ENCODE measurements around the gene NUAK1.

- no peak for TF ChIP-seq CTCF (IDR thresholded peaks at IDR 0.05 in 2 of 3, conservative IDR thresholded peaks at IDR 0.05 in 1 of 3; ENCODE audit: borderline replicate concordance in 1 of 3, insufficient read depth in 1 of 3, low read depth in 2 of 3, low read length in 2 of 3)
- no peak for TF ChIP-seq EZH2 (IDR thresholded peaks at IDR 0.05)
- no peak for TF ChIP-seq EZH2phosphoT487 (IDR thresholded peaks at IDR 0.05; ENCODE audit: borderline replicate concordance)
- no peak for TF ChIP-seq RAD21 (IDR thresholded peaks at IDR 0.05; ENCODE audit: low read depth)
- TF ChIP-seq CBX3 (IDR thresholded peaks at IDR 0.05; ENCODE audit: low read depth) = no peak
- no peak for TF ChIP-seq POLR2AphosphoS5 (IDR thresholded peaks at IDR 0.05; ENCODE audit: low read depth, low read length)
- TF ChIP-seq, protein P1, sequence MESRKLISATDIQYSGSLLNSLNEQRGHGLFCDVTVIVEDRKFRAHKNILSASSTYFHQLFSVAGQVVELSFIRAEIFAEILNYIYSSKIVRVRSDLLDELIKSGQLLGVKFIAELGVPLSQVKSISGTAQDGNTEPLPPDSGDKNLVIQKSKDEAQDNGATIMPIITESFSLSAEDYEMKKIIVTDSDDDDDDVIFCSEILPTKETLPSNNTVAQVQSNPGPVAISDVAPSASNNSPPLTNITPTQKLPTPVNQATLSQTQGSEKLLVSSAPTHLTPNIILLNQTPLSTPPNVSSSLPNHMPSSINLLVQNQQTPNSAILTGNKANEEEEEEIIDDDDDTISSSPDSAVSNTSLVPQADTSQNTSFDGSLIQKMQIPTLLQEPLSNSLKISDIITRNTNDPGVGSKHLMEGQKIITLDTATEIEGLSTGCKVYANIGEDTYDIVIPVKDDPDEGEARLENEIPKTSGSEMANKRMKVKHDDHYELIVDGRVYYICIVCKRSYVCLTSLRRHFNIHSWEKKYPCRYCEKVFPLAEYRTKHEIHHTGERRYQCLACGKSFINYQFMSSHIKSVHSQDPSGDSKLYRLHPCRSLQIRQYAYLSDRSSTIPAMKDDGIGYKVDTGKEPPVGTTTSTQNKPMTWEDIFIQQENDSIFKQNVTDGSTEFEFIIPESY (IDR thresholded peaks at IDR 0.05; ENCODE audit: extremely low read depth, insufficient replicate concordance, low read length) = no peak
- TF ChIP-seq POLR2A (IDR thresholded peaks at IDR 0.05; ENCODE audit: borderline replicate concordance, extremely low read depth, insufficient read depth, insufficient read length) = no peak
- TF ChIP-seq, protein P2, sequence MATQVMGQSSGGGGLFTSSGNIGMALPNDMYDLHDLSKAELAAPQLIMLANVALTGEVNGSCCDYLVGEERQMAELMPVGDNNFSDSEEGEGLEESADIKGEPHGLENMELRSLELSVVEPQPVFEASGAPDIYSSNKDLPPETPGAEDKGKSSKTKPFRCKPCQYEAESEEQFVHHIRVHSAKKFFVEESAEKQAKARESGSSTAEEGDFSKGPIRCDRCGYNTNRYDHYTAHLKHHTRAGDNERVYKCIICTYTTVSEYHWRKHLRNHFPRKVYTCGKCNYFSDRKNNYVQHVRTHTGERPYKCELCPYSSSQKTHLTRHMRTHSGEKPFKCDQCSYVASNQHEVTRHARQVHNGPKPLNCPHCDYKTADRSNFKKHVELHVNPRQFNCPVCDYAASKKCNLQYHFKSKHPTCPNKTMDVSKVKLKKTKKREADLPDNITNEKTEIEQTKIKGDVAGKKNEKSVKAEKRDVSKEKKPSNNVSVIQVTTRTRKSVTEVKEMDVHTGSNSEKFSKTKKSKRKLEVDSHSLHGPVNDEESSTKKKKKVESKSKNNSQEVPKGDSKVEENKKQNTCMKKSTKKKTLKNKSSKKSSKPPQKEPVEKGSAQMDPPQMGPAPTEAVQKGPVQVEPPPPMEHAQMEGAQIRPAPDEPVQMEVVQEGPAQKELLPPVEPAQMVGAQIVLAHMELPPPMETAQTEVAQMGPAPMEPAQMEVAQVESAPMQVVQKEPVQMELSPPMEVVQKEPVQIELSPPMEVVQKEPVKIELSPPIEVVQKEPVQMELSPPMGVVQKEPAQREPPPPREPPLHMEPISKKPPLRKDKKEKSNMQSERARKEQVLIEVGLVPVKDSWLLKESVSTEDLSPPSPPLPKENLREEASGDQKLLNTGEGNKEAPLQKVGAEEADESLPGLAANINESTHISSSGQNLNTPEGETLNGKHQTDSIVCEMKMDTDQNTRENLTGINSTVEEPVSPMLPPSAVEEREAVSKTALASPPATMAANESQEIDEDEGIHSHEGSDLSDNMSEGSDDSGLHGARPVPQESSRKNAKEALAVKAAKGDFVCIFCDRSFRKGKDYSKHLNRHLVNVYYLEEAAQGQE (IDR thresholded peaks at IDR 0.05; ENCODE audit: low read depth) = no peak
- no peak for TF ChIP-seq SP1 (IDR thresholded peaks at IDR 0.05; ENCODE audit: low read depth)
- no peak for TF ChIP-seq CEBPB (IDR thresholded peaks at IDR 0.05; ENCODE audit: low read depth)
- no peak for TF ChIP-seq ZNF274 (IDR thresholded peaks at IDR 0.05; ENCODE audit: low read depth, low read length)
- TF ChIP-seq SRF (IDR thresholded peaks at IDR 0.05; ENCODE audit: low read depth) = no peak
- TF ChIP-seq YY1 (IDR thresholded peaks at IDR 0.05; ENCODE audit: extremely low read depth, insufficient replicate concordance, low read depth, low read length) = no peak
Observed at GRCh38 chr12:106123110-106123509, 15.6 kb downstream of the NUAK1 start.

Measured in HCT116 (cell line).